Subcutaneous adipose tissue (tissue), 4 donors: Measurements from ENCODE around the gene JARID2. TPM values are rescaled to one million over a fixed set of nuclear protein-coding genes. Genes with fewer than 3 reads are reported as not detected.

Source experiments
- CTCF ChIP-seq: fragments of 450-650 bp; IDR thresholded peaks from one replicate; pipeline ENCODE4 v1.5.1; 2016; ENCODE audit warnings: low read depth, mild to moderate bottlenecking, control low read depth, antibody characterized with exemption, moderate library complexity
- total RNA-seq, 4 donors: library from RNA; depleted of rRNA; stranded (reverse); fragments of >200 nt; gene quantifications; one replicate each; pipeline ENCODE4 v1.1.0, GENCODE V29; 2016

Gene JARID2
- total RNA-seq, 4 donors from 2014 or later, result 9.8 to 17.2 (median 12.1) TPM

GRCh38 chr6:15264412-15264811 is 18.5 kb downstream of the JARID2 start:
- TF ChIP-seq CTCF, result no peak

GRCh38 chr6:15264902-15265761 is 19.3 kb downstream of the JARID2 start:
- TF ChIP-seq CTCF, result no peak

- TF ChIP-seq CTCF, result no peak
These were observed 19.9 kb downstream of the JARID2 start for GRCh38 chr6:15265787-15266186.

GRCh38 chr6:15266423-15266996 is 20.6 kb downstream of the JARID2 start:
- TF ChIP-seq CTCF, result no peak

- TF ChIP-seq CTCF, result no peak
These were observed 21.4 kb downstream of the JARID2 start for GRCh38 chr6:15267221-15267620.

GRCh38 chr6:15268137-15268908 is 22.5 kb downstream of the JARID2 start:
- no peak for TF ChIP-seq CTCF

- TF ChIP-seq CTCF, result no peak
These were observed 23.1 kb downstream of the JARID2 start for GRCh38 chr6:15269011-15269410.
